ENCODE measurements around the gene UBLCP1.

The UBLCP1 gene

DNA sequence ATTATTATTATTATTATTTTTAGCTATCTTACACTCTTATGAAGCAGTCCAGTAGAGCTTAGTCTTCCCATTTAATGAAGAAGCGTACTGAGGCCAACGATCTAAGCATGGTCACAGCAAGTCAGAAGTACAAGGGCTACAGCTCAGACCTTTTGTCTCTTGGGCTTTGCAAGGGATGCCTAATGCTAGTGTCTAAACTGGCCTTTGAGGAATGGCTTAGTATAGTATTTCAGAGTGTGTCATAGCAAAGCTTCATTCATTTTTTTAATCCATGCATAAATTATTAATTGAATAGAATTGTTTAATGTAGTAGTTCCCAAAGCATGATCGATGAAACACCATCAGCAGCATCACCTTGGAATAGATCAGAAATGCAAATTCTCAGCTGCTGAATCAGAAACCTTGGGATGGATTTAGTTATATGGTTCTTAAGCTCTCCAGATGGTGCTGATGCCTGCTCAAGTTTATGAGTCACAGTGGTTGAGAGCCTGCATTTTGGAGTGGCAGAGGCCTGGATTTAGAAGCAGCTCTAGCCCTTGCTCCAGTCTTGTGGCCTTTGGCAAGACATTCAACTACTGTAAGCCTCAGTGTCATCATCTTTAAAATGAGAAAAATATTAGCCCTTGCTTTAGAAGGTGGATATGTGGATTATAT lies 61.1 kb downstream of the UBLCP1 start:
- TF ChIP-seq, protein P1, sequence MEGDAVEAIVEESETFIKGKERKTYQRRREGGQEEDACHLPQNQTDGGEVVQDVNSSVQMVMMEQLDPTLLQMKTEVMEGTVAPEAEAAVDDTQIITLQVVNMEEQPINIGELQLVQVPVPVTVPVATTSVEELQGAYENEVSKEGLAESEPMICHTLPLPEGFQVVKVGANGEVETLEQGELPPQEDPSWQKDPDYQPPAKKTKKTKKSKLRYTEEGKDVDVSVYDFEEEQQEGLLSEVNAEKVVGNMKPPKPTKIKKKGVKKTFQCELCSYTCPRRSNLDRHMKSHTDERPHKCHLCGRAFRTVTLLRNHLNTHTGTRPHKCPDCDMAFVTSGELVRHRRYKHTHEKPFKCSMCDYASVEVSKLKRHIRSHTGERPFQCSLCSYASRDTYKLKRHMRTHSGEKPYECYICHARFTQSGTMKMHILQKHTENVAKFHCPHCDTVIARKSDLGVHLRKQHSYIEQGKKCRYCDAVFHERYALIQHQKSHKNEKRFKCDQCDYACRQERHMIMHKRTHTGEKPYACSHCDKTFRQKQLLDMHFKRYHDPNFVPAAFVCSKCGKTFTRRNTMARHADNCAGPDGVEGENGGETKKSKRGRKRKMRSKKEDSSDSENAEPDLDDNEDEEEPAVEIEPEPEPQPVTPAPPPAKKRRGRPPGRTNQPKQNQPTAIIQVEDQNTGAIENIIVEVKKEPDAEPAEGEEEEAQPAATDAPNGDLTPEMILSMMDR (IDR thresholded peaks at IDR 0.05): no peak

DNA sequence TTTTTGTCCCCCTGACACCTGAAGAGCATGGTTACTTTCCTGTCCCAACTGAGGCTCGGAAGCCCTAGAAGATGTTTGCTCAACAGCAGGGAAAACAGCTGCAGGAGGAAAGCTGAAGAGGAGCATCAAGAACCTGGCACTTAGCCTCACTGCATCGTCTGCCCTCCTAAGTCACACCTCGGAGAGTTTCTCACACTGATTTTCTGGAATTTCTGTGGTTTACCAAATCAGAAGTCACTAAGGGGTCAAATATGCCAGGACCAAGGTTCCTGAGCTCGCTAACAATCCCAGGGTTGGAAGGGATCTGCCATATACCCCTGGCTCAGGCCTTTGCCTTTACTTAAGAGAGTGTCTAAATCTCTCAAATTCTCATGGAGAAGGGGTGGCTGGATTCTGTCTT lies 61.9 kb downstream of the UBLCP1 start:
- TF ChIP-seq, protein P1 (IDR thresholded peaks at IDR 0.05): no peak

DNA sequence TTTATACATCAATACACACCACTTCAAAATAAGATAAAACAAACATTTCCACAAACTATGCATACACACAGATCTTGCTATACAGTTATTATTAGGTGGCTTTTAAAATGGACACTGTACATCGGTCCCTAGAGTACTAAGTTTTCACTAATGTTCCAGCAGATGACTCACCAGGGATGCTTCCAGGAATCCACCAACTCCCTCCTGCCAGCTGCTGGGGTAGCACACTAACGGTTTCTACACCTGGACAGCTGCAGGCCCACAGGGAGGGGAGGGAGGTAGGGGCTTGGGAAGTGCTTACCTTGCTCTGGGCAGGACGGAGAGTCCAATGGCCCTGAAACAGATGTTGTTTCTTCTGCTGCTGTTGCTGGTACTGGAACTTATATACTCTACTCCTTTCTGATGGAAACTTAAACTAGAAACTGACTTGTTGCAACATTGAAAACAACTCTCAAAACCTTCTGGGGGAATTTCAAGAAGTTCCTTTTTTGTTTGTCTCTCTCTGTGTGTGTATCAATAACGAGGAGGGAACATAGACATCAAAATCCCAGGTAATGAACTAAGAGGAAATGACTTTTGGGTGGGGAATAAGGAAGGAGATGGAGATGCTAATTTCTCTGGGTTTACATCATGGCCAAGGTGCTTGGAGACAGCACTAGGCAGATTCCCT lies 67.2 kb downstream of the UBLCP1 start, which contains the start of gene IL12B:
TSS of gene IL12B (minus strand) at position 357 of the 670 bp plus-strand sequence. CDS start 3,705 bp downstream, outside the sequence.
- TF ChIP-seq, protein P1 (IDR thresholded peaks at IDR 0.05): no peak

DNA sequence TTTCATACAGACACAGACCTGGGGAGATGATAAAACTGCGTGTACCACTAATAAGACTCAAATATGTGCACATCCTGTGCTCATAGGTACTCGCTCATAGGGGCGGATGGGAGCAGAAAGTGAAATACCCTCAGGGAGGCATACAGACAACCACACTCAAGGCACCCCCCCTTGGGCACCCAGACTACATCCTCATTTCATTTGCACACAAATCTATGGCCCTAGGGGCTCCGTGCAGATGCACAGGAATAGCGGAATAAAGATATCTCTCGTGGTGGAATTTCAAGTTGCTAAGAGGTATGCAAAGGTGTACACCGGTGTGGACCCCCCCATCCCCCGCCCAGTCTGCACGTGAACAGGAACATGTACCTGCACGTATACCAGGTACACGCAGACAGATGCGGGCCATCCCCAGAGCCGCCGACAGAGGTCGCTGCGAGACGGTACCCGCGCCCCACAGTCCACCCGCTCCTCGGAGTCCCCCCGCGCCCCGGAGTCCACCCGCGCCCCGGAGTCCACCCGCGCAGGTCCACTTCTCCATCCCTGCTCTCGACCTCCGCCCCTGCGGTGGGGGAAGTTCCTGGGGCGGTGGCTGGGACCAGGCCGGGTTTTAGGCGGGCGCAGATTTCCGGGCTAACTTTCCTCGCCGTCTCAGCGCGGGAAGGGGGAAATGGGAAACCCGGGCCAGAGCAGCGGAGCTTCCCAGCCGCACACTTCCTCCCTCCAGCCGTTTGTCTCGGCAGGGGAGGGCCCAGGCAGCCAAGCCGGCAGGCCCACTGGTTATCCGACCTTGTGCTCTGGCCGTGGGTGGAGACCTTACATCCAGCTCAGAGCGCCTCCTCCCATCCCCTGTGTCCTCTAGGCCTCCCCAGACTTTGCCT lies 68.2 kb downstream of the UBLCP1 start:
- TF ChIP-seq, protein P1 (IDR thresholded peaks at IDR 0.05): peak; percentile 71

DNA sequence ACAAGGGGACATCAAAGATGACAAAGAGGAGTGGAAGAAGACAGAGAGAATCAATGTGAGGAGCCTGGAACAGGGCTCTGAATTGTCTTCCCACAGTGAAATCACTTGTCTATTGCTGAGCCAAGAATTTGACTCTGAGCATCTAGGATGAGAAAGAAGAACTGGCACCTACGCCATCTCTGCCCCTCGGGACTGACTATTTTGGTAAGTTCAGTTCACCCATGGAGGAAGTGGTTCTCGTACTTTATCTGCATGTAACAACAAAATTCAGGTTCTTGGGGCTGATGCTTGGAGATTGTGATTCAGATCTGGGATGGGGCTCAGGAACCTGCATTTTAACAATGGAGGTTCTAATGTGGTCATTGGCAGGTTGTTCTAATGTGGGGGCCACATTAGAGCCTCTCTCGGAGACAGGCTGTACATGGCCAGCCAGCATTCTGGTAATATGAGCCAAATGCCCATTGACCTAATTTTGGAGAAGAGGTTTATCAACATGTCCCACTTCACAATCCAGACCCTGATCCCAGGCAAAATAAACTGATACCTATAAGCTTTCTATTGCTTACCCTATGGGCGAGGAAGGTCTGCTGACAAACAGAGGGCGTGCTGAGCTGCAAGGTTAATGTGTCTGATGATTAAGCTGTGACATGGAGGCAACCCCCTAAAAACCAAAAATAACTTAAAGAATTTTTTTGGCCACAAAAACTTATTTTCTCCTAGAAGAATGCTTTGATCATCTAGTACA lies 69.9 kb downstream of the UBLCP1 start:
- TF ChIP-seq, protein P1 (IDR thresholded peaks at IDR 0.05): no peak

DNA sequence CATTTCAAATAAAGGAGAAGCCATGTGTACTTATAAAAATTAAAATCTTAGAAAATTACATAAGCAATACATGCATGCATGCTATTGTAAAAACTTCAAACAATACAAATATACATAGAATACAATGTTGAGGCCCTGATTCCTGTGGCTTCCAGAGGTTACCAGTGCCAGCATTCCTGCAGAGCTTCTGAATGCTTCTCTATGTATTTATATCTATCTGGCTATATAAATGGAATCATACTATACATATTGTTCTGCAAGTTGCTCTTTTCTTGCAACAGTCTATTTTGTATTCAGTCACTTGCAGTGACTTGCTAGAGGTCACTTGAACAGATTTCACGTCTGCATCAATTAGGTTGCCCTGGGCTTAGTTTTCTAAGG lies 70.4 kb downstream of the UBLCP1 start:
- TF ChIP-seq, protein P1 (IDR thresholded peaks at IDR 0.05): no peak
